GM12892 (cell line): Measurements from ENCODE around the gene MRPL33.

Source experiments
- POLR2A ChIP-seq: IDR thresholded peaks from 2 replicates; pipeline ENCODE4 v1.6.1; 2011; ENCODE audit warnings: low read depth, low read length, control low read depth
- TAF1 ChIP-seq: IDR thresholded peaks from 2 replicates; pipeline ENCODE4 v1.6.1; 2011; ENCODE audit warnings: low read depth, mild to moderate bottlenecking, control low read depth, low read length, borderline replicate concordance

DNA sequence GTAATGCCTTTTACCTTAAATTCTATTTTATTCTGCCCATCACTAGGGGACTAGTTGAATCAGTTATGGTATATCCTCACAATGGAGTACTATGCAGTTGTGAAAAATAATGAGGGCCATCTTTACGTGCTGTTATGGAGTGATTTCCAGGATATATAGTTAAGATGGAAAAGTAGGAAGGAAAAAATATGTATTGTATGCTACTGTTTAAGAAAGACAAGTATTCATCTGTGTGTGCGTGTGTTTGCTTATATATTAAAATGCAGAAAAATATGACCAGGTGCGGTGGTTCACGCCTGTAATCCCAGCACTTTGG lies 32.5 kb upstream of the MRPL33 start:
- TF ChIP-seq POLR2A, result no peak
- no peak for TF ChIP-seq TAF1
